ENCODE measurements around the gene RSRC1. TPM values are rescaled to one million over a fixed set of nuclear protein-coding genes. Genes with fewer than 3 reads are reported as not detected.

RSRC1 gene
- total and polyA plus RNA-seq, 2 donors (not counting 1 experiment from before 2014, with no cell fraction given) = 12.6 to 43.1 TPM

- Histone ChIP-seq H3K27me3 (ENCODE audit: control insufficient read depth, insufficient read depth, low read length) (no peaks in the 10 kb centered on the region), H3K36me3 (ENCODE audit: control insufficient read depth, insufficient read depth, low read length) (no peaks in the 10 kb centered on the region), H3K4me2 (ENCODE audit: extremely low read depth, insufficient read depth, low read length) (no peak overlapping the region), H3K79me2 (ENCODE audit: control insufficient read depth, insufficient read depth, low read length) (no peaks in the 10 kb centered on the region), H2AFZ (ENCODE audit: low read length) (no peak overlapping the region), H3K4me1 (ENCODE audit: control insufficient read depth, extremely low read depth, insufficient read depth, low read length) (no peaks in the 10 kb centered on the region), H3K9me3 (ENCODE audit: control insufficient read depth, insufficient read depth, low read depth, low read length) (no peaks in the 10 kb centered on the region), H3K9ac (ENCODE audit: insufficient read depth, low read length) (no peak overlapping the region), H3K27ac (ENCODE audit: insufficient read depth, low read length) (no peak overlapping the region), H3K4me3 (replicated peaks in 1 of 4; ENCODE audit: control extremely low read depth in 1 of 4, insufficient read depth in 1 of 4, low read depth in 3 of 4, low read length in 4 of 4) (no peak overlapping the region), H4K20me1 (ENCODE audit: control insufficient read depth, extremely low read depth, insufficient read depth, low read length) (no peaks in the 10 kb centered on the region)
- no peak for DNase-seq (ENCODE audit: low read depth in 2 of 2)
- TF ChIP-seq, protein P1, sequence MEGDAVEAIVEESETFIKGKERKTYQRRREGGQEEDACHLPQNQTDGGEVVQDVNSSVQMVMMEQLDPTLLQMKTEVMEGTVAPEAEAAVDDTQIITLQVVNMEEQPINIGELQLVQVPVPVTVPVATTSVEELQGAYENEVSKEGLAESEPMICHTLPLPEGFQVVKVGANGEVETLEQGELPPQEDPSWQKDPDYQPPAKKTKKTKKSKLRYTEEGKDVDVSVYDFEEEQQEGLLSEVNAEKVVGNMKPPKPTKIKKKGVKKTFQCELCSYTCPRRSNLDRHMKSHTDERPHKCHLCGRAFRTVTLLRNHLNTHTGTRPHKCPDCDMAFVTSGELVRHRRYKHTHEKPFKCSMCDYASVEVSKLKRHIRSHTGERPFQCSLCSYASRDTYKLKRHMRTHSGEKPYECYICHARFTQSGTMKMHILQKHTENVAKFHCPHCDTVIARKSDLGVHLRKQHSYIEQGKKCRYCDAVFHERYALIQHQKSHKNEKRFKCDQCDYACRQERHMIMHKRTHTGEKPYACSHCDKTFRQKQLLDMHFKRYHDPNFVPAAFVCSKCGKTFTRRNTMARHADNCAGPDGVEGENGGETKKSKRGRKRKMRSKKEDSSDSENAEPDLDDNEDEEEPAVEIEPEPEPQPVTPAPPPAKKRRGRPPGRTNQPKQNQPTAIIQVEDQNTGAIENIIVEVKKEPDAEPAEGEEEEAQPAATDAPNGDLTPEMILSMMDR (conservative IDR thresholded peaks at IDR 0.05 in 1 of 2, IDR thresholded peaks at IDR 0.05 in 1 of 2; ENCODE audit: low read depth in 1 of 2, low read length in 2 of 2) = no peak
- no peak for TF ChIP-seq EZH2 (IDR thresholded peaks at IDR 0.05; ENCODE audit: low read length, missing control alignments)
These were observed 258.4 kb downstream of the RSRC1 start for GRCh38 chr3:158368271-158368670.

DNA sequence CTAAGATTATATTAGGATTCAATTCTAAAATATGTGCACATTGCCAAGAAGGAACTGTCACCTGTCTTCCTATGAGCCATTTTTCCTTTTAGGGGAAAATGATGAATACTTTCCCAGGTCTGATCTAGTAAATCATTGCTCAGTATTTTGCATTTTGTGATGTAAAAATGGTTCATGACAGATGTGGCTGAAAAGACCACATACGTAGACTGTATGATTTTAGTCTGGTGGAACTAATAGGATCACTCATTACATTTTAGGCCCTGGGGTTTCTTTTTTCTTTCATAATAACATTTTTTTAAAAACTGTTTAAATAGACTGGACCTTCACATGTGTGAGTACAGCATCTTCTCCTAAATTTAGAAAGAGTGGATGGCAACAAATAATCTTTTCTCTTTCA, 259.4 kb downstream of the RSRC1 start:
- Histone ChIP-seq H3K79me2 (ENCODE audit: control insufficient read depth, insufficient read depth, low read length) (no peaks in the 10 kb centered on the region), H2AFZ (ENCODE audit: low read length) (no peak overlapping the region), H3K4me1 (ENCODE audit: control insufficient read depth, extremely low read depth, insufficient read depth, low read length) (no peaks in the 10 kb centered on the region), H3K36me3 (ENCODE audit: control insufficient read depth, insufficient read depth, low read length) (no peaks in the 10 kb centered on the region), H3K27me3 (ENCODE audit: control insufficient read depth, insufficient read depth, low read length) (no peaks in the 10 kb centered on the region), H3K9ac (ENCODE audit: insufficient read depth, low read length) (no peak overlapping the region), H3K9me3 (ENCODE audit: control insufficient read depth, insufficient read depth, low read depth, low read length) (no peaks in the 10 kb centered on the region), H4K20me1 (ENCODE audit: control insufficient read depth, extremely low read depth, insufficient read depth, low read length) (no peaks in the 10 kb centered on the region), H3K4me2 (ENCODE audit: extremely low read depth, insufficient read depth, low read length) (no peak overlapping the region), H3K27ac (ENCODE audit: insufficient read depth, low read length) (no peak overlapping the region), H3K4me3 (replicated peaks in 1 of 4; ENCODE audit: control extremely low read depth in 1 of 4, insufficient read depth in 1 of 4, low read depth in 3 of 4, low read length in 4 of 4) (no peak overlapping the region)
- TF ChIP-seq, protein P1 (conservative IDR thresholded peaks at IDR 0.05 in 1 of 2, IDR thresholded peaks at IDR 0.05 in 1 of 2; ENCODE audit: low read depth in 1 of 2, low read length in 2 of 2) = no peak
- no peak for TF ChIP-seq EZH2 (IDR thresholded peaks at IDR 0.05; ENCODE audit: low read length, missing control alignments)
- no peak for DNase-seq (ENCODE audit: low read depth in 2 of 2)

- Histone ChIP-seq H3K9me3 (ENCODE audit: control insufficient read depth, insufficient read depth, low read depth, low read length) (no peaks in the 10 kb centered on the region), H3K4me3 (replicated peaks in 1 of 4; ENCODE audit: control extremely low read depth in 1 of 4, insufficient read depth in 1 of 4, low read depth in 3 of 4, low read length in 4 of 4) (no peak overlapping the region), H4K20me1 (ENCODE audit: control insufficient read depth, extremely low read depth, insufficient read depth, low read length) (no peaks in the 10 kb centered on the region), H3K27me3 (ENCODE audit: control insufficient read depth, insufficient read depth, low read length) (no peaks in the 10 kb centered on the region), H3K4me2 (ENCODE audit: extremely low read depth, insufficient read depth, low read length) (no peak overlapping the region), H3K9ac (ENCODE audit: insufficient read depth, low read length) (no peak overlapping the region), H2AFZ (ENCODE audit: low read length) (no peak overlapping the region), H3K27ac (ENCODE audit: insufficient read depth, low read length) (no peak overlapping the region), H3K4me1 (ENCODE audit: control insufficient read depth, extremely low read depth, insufficient read depth, low read length) (no peaks in the 10 kb centered on the region), H3K36me3 (ENCODE audit: control insufficient read depth, insufficient read depth, low read length) (no peaks in the 10 kb centered on the region), H3K79me2 (ENCODE audit: control insufficient read depth, insufficient read depth, low read length) (no peaks in the 10 kb centered on the region)
- TF ChIP-seq, protein P1 (conservative IDR thresholded peaks at IDR 0.05 in 1 of 2, IDR thresholded peaks at IDR 0.05 in 1 of 2; ENCODE audit: low read depth in 1 of 2, low read length in 2 of 2) = no peak
- no peak for TF ChIP-seq EZH2 (IDR thresholded peaks at IDR 0.05; ENCODE audit: low read length, missing control alignments)
- DNase-seq (ENCODE audit: low read depth in 2 of 2) = no peak
These were observed 269.6 kb downstream of the RSRC1 start for GRCh38 chr3:158379517-158379916.
